Endothelial cell of umbilical vein (primary cell): ENCODE results near the gene SFT2D3. TPM values are rescaled to one million over a fixed set of nuclear protein-coding genes. Genes with fewer than 3 reads are reported as not detected.

Experiments used
- BruUV-seq: library from RNA; stranded (reverse); fragments of 400-500 nt; replicated peaks from 2 replicates; lab custom pipeline; 2021; lab: Mats Ljungman, UMichigan
- CTCF ChIA-PET: fragments of 300-600, 350-600 bp; sonication (Branson Sonifier 250); formaldehyde crosslinking; loops from one replicate; lab custom pipeline; 2021; ENCODE audit warnings: antibody characterized with exemption, inconsistent platforms; lab: Charles Lee
- POLR2A ChIA-PET: fragments of 300-600, 350-600 bp; sonication (Branson Sonifier 250); formaldehyde crosslinking; loops from one replicate; lab custom pipeline; 2021; ENCODE audit warnings: antibody characterized with exemption, inconsistent platforms; lab: Charles Lee
- DNase-seq: peaks from one replicate; pipeline ENCODE4 v3.0.0-alpha.2; 2011; ENCODE audit warnings: low read depth, low spot score
- FAIRE-seq: peaks from 2 replicates; lab custom pipeline; 2011; peaks lifted over from hg19 to GRCh38; lab: Jason Lieb, UNC
- H2AFZ ChIP-seq: 2 replicates; pipeline ENCODE4 v1.6.0; 2012; ENCODE audit warnings: low read depth, low read length, control low read depth, inconsistent platforms
- H3K27ac ChIP-seq: 2 replicates; pipeline ENCODE4 v1.5.1; 2011; ENCODE audit warnings: low read depth, mild to moderate bottlenecking, control low read depth, low read length, moderate library complexity; ENCODE audit not compliant: insufficient read depth
- H3K27me3 ChIP-seq, 2 experiments: 2 replicates each; pipeline versions ENCODE4 v1.6.0 to v1.6.1; 2011; ENCODE audit warnings: low read length in 2 of 2, mixed read lengths in 1 of 2; ENCODE audit not compliant: control insufficient read depth in 2 of 2, insufficient read depth in 2 of 2
- H3K36me3 ChIP-seq, 2 experiments: 2 replicates in 1 of 2; 3 replicates in 1 of 2; pipeline ENCODE4 v1.5.1; 2011; ENCODE audit warnings: low read length in 2 of 2, mild to moderate bottlenecking in 1 of 2, moderate library complexity in 1 of 2; ENCODE audit not compliant: control insufficient read depth in 2 of 2, insufficient read depth in 2 of 2; ENCODE audit errors: extremely low read depth in 1 of 2
- H3K4me1 ChIP-seq: 3 replicates; pipeline ENCODE4 v1.5.1; 2011; ENCODE audit warnings: mild to moderate bottlenecking, low read length; ENCODE audit not compliant: control insufficient read depth, insufficient read depth; ENCODE audit errors: extremely low read depth
- H3K4me2 ChIP-seq: 2 replicates; pipeline ENCODE4 v1.6.1; 2011; ENCODE audit warnings: low read length, control low read depth, mixed read lengths; ENCODE audit not compliant: insufficient read depth
- H3K4me3 ChIP-seq, 3 experiments: fragments of 200-600 bp in 1 of 3; sonication (generic), shearing (Covaris generic) in 1 of 3; replicated peaks in 1 of 3; 2 replicates each; pipeline ENCODE4 v1.5.1; 2011 to 2016; ENCODE audit warnings: control low read depth in 3 of 3, low read length in 3 of 3, mild to moderate bottlenecking in 2 of 3, inconsistent platforms in 1 of 3, low read depth in 1 of 3, moderate library complexity in 1 of 3; ENCODE audit not compliant: insufficient read depth in 1 of 3
- H3K79me2 ChIP-seq: 2 replicates; pipeline ENCODE4 v1.6.0; 2012; ENCODE audit warnings: low read length, inconsistent platforms; ENCODE audit not compliant: control insufficient read depth, insufficient read depth
- H3K9ac ChIP-seq: replicated peaks from 2 replicates; pipeline ENCODE3; 2011; ENCODE audit warnings: low read length, control low read depth; ENCODE audit not compliant: insufficient read depth; ENCODE audit errors: extremely low read depth
- H3K9me1 ChIP-seq: replicated peaks from 3 replicates; pipeline ENCODE4 v1.6.0; 2011; ENCODE audit warnings: mild to moderate bottlenecking, low read length; ENCODE audit not compliant: control insufficient read depth, insufficient read depth; ENCODE audit errors: extremely low read depth
- H3K9me3 ChIP-seq: replicated peaks from 2 replicates; pipeline ENCODE4 v1.5.1; 2012; ENCODE audit warnings: low read length, inconsistent platforms; ENCODE audit not compliant: control insufficient read depth, insufficient read depth
- H4K20me1 ChIP-seq: replicated peaks from 2 replicates; pipeline ENCODE3; 2011; ENCODE audit warnings: mild to moderate bottlenecking, low read length; ENCODE audit not compliant: control insufficient read depth, insufficient read depth; ENCODE audit errors: extremely low read depth
- EZH2 ChIP-seq: IDR thresholded peaks from 2 replicates; pipeline ENCODE4 v1.6.1; 2012; ENCODE audit warnings: borderline replicate concordance, low read depth, mild to moderate bottlenecking, moderate library complexity, low read length, inconsistent platforms; ENCODE audit not compliant: severe bottlenecking
- FOS ChIP-seq: IDR thresholded peaks from 2 replicates; pipeline ENCODE4 v1.6.1; 2011; ENCODE audit warnings: mild to moderate bottlenecking, low read length, moderate library complexity, borderline replicate concordance; ENCODE audit not compliant: insufficient read depth
- GATA2 ChIP-seq: IDR thresholded peaks from 2 replicates; pipeline ENCODE4 v1.7.0; 2011; ENCODE audit warnings: low read depth, mild to moderate bottlenecking, moderate library complexity, mixed read lengths, low read length; ENCODE audit not compliant: insufficient read length, insufficient read depth
- JUN ChIP-seq: IDR thresholded peaks from 2 replicates; pipeline ENCODE4 v1.6.1; 2011; ENCODE audit warnings: borderline replicate concordance, low read depth; ENCODE audit not compliant: insufficient read length, insufficient read depth
- MYC ChIP-seq: IDR thresholded peaks from one replicate; pipeline ENCODE4 v1.6.1; 2011; ENCODE audit warnings: mild to moderate bottlenecking, low read depth, low read length
- POLR2A ChIP-seq: IDR thresholded peaks from 2 replicates; pipeline ENCODE4 v1.6.1; 2012; ENCODE audit warnings: low read depth, mild to moderate bottlenecking, control low read depth, low read length
- POLR2AphosphoS5 ChIP-seq: IDR thresholded peaks from 2 replicates; pipeline ENCODE4 v1.6.1; 2012; ENCODE audit warnings: low read depth, mild to moderate bottlenecking, control low read depth, low read length, moderate library complexity; ENCODE audit not compliant: insufficient read depth
- dilution Hi-C: fragments of 300-500 bp; cut with MboI; formaldehyde crosslinking; loops from one replicate; pipeline ENCODE4 v1.15.0; 2019; ENCODE audit warnings: low sequenced_read_pairs; ENCODE audit not compliant: extremely low pct_ligation_motif_present
- intact Hi-C: fragments of 100-400 bp; cut with micrococcal nuclease; formaldehyde crosslinking; loops from one replicate; pipeline ENCODE4 v1.10.0; 2022
- polyA plus RNA-seq, 4 experiments: library from polyadenylated mRNA; depleted of rRNA in 3 of 4; stranded (reverse) in 3 of 4; unstranded in 1 of 4; fragments of >200 nt; gene quantifications; 2 replicates each; pipeline versions ENCODE4 v1.2.1 to v1.2.3, GENCODE V29; 2011 to 2012; ENCODE audit warnings: missing spikeins in 1 of 4
- total RNA-seq: library from RNA; stranded (reverse); gene quantifications from 2 replicates; pipeline ENCODE4 v1.2.3, GENCODE V29; 2021
- TF ChIP-seq, protein P1 (sequence below), 2 donors: IDR thresholded peaks; 1 replicate in 1 of 2; 2 replicates in 1 of 2; pipeline ENCODE4 v1.5.1; 2011; ENCODE audit warnings: low read length in 2 of 2, mild to moderate bottlenecking in 2 of 2, moderate library complexity in 2 of 2, control low read depth in 1 of 2, inconsistent platforms in 1 of 2, low read depth in 1 of 2; ENCODE audit not compliant: insufficient read depth in 1 of 2; ENCODE audit errors: extremely low read depth in 1 of 2
- TF ChIP-seq, protein P2 (sequence below): IDR thresholded peaks from 2 replicates; pipeline ENCODE4 v1.6.1; 2011; ENCODE audit not compliant: insufficient read depth, insufficient read length

Gene SFT2D3
- total and polyA plus RNA-seq, 2 donors (not counting 3 experiments of a cell fraction or from before 2014, with no cell fraction given): 4.5 to 4.7 TPM

DNA sequence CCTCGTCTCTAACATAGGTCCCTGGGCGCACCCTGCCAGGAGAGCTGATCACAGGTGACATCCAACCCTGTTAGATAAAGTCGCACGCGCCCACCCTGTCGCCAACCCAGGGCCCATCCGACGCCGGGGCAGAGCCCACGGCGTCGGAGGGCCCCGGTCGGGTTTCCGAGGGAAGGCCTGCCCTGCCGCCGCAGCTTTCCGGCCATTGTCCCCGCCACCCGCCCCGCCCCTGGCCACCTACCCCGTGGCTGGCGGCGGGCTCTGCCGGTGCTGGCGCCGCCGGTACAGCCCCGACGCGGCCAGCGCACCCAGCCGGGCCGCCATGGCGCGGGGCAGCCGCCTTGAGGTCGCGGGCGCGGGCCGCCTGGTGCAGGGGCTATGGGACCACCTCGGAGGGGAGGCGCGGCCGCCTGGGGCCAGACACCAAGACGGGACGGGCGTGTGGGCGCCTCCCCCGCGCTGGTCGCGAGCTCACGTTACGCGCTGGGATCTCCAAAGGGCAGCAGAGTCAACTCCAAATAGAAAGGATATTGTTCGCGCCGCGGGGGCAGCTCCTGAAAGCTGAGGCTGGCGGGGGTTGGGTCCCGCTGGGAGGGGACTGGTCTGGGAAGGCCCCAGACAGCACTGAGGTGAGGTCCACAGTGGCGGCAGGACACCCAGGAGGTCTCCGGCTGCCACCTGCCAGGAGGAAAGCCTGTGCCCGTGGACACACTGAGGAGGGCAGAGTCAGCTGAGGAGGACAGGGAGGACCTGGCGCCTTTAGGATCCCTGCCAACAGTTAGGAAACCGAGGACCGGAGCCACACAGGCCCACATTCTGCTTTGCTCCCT lies 37.0 kb upstream of the SFT2D3 start:
- no peak for FAIRE-seq
- TF ChIP-seq JUN (no peak), EZH2 (no peak), POLR2A (peak; percentile 29), POLR2AphosphoS5 (peak; percentile 65), FOS (no peak), GATA2 (no peak), MYC (no peak)
- TF ChIP-seq, protein P1, sequence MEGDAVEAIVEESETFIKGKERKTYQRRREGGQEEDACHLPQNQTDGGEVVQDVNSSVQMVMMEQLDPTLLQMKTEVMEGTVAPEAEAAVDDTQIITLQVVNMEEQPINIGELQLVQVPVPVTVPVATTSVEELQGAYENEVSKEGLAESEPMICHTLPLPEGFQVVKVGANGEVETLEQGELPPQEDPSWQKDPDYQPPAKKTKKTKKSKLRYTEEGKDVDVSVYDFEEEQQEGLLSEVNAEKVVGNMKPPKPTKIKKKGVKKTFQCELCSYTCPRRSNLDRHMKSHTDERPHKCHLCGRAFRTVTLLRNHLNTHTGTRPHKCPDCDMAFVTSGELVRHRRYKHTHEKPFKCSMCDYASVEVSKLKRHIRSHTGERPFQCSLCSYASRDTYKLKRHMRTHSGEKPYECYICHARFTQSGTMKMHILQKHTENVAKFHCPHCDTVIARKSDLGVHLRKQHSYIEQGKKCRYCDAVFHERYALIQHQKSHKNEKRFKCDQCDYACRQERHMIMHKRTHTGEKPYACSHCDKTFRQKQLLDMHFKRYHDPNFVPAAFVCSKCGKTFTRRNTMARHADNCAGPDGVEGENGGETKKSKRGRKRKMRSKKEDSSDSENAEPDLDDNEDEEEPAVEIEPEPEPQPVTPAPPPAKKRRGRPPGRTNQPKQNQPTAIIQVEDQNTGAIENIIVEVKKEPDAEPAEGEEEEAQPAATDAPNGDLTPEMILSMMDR (IDR thresholded peaks at IDR 0.05; ENCODE audit: extremely low read depth in 1 of 2, insufficient read depth in 1 of 2, low read depth in 1 of 2, low read length in 2 of 2): no peak
- TF ChIP-seq, protein P2, sequence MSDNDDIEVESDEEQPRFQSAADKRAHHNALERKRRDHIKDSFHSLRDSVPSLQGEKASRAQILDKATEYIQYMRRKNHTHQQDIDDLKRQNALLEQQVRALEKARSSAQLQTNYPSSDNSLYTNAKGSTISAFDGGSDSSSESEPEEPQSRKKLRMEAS: no peak
- peak overlapping the region; percentile 38 for H3K4me2 ChIP-seq
- H3K4me1 ChIP-seq: peaks cover 48% of the 10 kb centered on the region
- H3K27ac ChIP-seq: peak overlapping the region; percentile 80
- H3K9me3 ChIP-seq: no peaks in the 10 kb centered on the region
- BruUV-seq: no TSS peak
- no peaks in the 10 kb centered on the region for H3K27me3 ChIP-seq
- no peaks in the 10 kb centered on the region for H4K20me1 ChIP-seq
- no peaks in the 10 kb centered on the region for H3K9me1 ChIP-seq
- H3K4me3 ChIP-seq: peak overlapping the region in 2 of 3 experiments; percentile 20 to 32
- DNase-seq: peak; percentile 50
- CTCF ChIA-PET: interaction anchor here (0.6 to 6.9 kb wide), 8 partner anchors 8 to 266 kb away, joined by 3 to 37 read pairs (median 8); partner anchors contain the start of gene LIMS2
- dilution Hi-C loops (no loop called here), intact Hi-C loops (loop anchor here (1.0 kb wide), 1 partner anchor 8 kb away; no protein-coding TSS in a partner anchor)
- H2AFZ ChIP-seq: peak overlapping the region; percentile 80
- peak overlapping the region; percentile 61 for H3K9ac ChIP-seq
- POLR2A ChIA-PET: no interaction called here
- H3K36me3 ChIP-seq: no peaks in the 10 kb centered on the region
- H3K79me2 ChIP-seq: no peaks in the 10 kb centered on the region
